HG03439 (cell line): ENCODE data around the gene B3GAT1.

Experiments
- ATAC-seq: cut with Tn5 transposase; IDR thresholded peaks from one replicate; pipeline ENCODE4 v1.9.1; 2021; ENCODE audit warnings: mild to moderate bottlenecking, moderate library complexity; ENCODE audit not compliant: unreplicated experiment

Gene B3GAT1

DNA sequence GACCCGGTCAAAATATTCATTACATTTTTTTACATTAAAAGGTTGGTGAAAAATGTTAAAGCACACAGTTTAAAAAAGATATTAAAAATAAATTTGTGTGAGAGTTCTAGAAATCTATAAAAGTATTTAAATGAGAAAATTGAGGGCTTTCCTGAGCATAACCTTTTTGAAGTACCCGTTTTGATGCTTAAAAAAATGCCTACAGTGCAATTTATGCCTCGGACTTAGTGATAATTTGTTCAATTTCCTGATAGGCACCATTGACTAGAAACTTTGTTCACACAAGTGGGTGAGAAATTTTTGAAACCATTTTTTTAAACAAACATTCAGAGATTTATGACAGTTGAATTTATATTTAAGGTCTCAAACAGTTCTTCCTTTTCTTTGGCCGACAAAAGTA lies 29.7 kb upstream of the B3GAT1 start:
- ATAC-seq = no peak

DNA sequence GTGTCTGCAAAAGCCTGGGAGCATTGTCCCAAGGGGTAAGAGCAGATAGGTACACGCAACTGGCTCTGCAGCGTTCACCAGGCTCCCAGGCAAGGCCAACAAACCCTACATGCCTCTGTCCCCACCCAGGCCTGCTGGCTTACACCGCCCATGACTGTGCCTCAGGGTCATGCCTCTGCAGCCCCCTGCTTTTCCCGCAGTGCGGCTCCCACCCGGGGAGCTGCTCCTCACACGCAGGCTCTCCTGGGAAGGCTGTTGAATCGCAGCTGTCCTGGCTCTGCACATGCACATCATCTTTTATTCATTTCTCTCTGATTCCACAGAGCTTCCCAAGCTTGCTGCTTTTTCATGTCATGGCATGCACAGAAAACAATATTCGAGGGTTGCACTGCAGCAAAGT lies 29.2 kb upstream of the B3GAT1 start:
- ATAC-seq = no peak

DNA sequence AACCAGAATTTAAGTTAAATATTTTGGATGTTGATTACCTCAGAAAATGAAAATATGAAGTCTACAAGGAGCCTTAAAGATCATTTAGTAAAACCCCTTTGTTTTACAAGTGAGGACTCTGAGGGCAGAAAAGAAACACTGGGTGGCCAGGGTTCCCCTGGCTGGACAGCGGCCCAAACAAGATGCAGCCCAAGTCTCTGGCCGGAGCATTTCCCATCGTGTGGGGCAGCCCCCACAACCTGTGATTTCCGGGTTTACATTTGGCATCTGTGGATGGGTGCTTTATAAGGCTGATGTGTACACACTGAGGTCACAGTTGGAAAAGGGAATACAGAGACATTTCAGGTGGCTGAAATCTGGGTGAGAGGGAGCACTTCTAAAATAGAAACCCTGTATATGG lies 28.8 kb upstream of the B3GAT1 start:
- no peak for ATAC-seq

DNA sequence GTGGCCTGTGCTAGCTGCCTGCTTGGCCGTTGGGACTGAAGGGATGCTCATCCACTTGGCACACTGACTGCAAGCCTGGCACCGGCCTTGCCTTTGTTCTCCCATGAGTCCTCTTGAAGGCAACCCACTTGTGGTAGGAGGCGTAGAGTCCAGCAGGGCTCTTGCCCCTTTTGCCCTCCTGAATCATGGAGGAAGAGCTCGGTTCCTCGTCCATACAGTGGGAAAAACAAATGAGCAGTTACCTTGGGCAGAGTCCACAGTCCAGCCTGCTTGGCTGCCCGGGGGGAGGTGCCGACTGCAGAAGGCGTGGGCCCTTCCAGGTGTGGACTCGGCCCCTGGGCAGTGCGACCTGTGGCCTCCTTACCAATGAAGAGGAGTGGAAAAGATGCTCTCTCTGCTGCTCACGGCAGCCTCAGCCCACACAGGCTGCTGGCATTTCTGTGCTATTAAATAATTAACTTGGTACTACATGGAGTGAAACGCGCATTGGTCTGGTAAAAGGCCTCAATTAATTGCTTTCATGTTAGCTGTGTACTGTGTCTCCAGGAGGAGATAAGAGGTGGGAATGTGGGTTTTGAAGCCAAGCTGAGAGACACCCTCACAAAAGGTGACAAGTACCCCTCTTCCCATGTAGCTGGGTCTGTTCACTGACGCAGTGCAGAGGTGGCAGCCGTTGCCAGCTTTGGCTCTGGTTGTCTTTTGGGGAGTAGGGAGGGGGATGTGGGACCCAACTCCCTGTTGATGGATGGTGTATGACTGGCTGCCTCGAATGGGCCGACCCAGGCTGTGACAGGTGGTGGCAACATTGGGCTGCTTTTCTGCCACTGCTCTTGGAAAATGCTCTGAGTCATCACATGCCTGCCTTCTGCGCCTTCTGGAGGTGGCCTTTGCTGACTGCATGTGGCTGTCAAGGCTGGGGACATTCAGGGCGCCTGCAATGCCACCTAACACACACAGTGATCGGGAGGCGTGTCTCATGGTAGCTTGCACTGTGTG lies 26.8 kb upstream of the B3GAT1 start:
- no peak for ATAC-seq

DNA sequence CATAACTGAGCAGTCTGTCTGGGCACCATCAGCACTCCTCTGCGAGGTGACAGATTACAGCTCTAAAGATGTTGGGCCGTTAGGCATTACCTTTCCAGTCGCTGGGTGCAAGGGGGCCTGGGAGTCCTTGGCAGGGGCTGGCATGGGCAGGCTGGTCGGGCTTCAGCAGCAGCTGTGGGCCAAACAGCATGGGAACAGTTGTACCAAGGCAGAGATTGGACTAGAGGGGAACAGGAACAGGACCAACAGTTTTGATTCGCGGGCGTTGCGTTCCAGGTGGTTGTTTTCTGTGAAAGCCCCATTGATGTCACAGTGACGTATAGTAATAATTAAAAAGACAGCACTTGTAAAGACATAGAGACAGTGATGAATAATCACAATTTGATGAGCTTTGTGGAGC lies 25.8 kb upstream of the B3GAT1 start:
- ATAC-seq = no peak

DNA sequence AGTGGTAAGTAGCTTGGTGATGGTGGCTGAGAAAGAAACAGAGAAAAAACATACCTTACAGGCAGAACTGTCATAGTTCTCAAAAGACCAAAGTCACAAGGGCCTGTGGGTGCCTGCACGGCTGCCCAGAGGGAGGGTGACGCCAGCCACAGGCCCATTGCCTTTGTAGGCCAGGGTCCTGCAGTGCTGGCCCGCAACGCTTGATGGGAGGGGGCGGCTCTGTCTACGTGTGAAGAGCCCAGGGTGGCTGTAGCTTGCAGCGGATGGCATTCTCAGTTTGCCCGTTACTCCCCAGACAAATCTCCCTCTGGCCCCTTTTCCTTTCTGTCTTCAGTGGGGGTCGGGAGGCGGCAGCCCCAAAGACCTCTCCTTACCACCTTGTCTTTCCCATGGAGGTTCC lies 24.7 kb upstream of the B3GAT1 start:
- no peak for ATAC-seq

DNA sequence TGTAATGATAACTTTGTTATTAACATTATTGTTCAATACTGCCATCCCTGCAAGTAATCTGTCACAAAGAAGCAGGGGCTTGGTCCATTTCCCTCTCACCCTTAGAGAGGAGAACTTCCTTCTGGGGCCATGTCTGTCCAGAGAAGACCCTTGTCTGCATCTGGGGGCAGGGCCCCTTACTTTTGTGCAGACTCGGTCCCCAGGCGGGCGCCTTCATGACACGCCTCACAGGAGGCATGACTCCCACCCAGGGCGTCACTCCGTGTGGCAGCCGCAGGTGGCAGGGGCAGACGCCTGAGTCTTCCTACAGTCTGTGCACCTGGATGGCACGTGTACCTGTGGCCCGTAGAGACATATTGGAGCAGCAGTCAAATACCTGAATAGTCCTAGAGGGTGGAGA lies 21.8 kb upstream of the B3GAT1 start:
- no peak for ATAC-seq

DNA sequence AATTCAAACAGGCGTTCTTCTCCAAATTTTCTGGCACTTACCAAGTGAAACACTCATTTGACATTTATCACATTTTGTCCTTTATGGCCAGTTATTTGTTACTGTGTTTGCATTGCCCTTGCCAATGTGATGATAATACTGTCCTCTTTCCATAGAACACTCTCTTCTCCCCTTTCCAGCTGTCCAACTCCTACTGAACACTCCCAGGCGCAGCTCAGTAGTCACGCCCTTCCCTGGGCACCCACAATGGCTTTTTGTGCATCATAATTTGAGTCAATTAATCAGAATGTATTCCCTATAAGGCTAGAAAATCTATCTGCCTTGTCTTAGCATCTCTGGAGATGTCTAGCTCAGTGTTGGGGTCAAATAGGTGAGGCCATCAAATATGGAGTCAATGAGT lies 21.2 kb upstream of the B3GAT1 start:
- no peak for ATAC-seq

DNA sequence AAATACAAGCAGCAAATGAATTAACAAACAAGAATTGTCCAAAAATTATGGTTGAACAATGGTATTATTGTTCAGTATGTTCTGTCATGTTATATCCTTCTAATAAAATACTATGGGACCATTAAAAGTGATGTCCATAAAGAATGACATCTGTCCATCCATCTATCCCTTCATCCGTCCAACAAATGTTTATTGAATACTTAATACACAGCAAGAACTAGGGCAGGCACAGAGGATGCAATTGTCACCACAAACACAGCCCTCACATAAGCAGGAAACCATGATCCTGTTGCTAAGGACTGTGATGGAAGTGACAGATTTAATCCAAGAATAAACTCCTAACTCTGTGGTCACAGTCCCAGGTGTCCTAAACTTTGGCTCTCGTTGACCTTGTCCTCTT lies 20.7 kb upstream of the B3GAT1 start:
- no peak for ATAC-seq

DNA sequence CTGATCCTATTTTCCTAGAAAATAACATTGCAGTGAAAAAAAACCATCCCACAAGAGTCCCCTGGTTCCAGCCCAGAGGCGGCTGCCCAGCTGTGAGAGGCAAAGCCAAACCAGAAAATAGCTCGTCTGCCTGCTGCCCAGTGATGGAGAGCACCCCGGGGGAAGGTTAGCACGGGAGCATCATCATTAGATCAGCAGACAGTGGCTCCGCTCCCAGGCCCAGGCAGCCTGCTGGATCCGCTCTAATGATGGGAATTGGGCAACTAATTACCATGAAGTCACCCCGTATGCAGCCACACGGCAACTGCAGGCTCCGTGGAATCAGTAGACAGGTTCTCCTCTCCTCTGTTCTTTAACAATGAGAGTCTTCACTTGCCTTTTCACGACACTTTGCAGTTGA lies 17.1 kb upstream of the B3GAT1 start:
- no peak for ATAC-seq

DNA sequence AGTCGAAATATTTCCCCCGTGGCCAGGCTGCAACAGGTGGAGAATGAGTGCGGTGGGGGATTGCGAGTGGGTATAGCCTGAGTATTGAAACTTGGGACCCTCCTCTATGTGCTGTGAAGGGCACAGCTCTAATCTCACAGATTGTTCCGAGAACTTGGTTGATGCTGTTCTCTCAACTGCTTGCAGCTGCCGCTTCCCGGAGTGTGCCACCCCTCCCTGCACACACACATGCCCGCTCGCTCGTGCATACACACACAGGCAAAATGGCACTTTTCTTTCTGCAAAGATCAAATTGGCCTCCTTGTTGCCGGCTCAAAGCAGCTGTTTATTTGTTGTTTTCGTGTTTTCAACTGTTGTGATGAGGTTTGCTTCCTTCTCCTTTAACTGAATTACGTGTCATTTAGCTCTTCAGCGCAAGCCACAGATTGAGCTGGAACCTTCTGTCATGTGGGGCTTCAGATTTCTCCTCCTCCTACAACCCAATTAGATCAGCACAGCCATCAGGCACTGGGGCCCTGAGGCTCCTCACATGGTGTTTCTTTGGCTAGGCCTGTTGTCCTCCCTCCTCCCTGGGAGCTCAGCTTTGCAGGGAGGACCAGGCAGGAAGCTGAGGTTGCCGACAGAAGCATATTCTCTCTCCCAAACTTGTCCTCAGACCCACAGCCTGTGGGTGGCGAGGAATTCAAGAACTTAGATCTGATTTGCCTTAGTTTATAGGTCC lies 13.9 kb upstream of the B3GAT1 start:
- no peak for ATAC-seq

DNA sequence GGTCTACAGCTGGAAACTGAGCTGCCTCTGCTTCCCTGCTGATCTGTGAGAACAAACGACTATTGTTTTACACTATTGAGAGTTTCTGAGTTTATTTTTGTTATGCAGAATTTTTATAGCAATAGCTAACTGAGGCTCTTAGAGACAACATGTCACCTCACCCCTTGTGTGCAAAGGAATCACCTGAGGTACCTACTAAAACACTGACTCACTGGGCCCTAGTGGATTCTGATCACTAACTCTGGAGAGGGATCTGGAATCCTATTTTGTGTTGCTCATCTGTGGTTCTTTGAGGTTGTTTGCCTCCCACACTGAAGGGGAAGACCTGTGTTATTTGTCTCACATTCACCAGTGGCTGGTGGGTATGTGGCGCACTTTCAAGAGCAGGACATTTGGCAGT lies 13.4 kb upstream of the B3GAT1 start:
- no peak for ATAC-seq

DNA sequence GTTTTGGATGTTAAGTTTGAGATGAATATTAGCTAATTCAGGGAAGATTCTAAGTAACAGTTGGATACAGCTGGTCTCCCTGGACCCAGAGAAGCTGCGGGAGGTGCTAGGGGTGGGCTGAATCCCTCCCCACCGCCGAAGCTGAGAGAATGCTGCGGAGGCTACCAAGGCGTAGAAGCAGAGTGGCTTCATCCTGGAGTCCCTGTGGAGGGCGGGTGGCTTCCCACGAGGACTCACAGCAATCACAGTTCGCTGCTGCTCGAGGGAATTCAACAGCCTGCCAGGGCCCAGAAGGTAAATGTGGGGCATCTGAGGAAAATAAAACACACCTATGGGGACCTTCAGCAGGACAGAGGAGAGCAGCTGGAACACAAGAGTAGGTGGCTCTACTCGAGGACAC lies 11.1 kb upstream of the B3GAT1 start:
- ATAC-seq = no peak

DNA sequence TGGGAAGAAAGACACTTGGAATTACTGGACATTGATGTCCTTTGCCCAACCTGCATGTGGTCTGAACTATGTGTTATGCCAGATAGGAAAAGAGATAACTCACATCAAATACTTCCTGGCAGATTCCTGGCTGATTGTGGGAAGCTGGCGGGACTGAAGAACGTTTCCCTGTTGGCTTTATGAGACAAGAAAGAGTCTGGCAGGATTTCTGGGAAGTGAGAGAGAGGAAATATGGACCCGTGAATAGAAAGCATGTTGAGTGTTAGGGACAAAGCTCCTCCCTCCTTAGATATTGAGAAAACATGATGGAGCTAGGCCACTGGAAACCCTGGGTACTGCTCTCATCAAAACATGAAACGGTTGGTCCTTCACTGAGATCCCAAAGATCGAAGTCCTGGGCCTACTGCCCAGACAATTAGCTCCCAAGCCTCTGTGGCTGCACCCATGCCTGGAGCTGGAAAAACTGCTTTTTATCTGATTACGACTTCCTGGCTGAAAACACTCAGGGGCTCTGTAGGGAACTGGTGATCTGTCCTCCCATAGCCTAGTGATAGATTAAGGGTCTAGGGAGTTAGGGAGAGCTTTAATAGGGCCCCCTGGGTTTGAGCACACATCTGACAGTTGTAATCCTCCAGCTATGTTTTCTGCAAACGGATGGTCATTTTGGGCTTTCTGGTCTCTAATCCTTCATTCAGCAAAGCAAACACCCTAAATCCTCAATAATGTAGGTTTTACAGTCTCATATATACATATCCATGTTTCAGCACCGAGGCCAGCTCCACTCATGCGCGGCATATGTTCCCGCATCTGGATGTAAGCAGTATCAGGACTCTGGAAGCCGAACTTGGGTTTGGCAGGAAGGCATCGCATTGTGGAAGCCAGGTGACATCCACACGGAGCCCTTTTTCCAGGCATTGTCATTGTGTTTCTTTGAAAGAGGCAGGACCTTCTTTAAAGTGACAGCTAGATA lies 6.1 kb upstream of the B3GAT1 start:
- ATAC-seq = no peak

DNA sequence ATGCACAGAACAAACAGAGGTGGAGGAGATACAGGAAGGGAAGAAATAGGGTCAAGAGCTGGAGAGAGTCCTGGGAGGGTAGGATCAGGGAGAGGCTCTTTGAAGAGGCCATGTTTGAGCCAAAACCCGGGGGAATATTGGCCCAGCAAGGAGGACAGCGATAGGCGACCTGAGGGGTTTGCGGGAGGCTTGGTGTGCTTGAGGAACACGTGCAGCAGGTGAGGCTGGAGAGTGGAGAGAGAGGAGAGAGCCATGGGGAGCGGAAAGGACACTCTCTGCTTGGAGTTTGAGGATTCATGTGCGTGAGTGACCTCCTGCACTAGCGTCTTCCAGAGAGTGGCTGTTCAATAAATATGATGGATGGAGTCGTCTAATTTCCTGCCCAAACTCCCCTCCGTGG lies 4.7 kb upstream of the B3GAT1 start:
- no peak for ATAC-seq

DNA sequence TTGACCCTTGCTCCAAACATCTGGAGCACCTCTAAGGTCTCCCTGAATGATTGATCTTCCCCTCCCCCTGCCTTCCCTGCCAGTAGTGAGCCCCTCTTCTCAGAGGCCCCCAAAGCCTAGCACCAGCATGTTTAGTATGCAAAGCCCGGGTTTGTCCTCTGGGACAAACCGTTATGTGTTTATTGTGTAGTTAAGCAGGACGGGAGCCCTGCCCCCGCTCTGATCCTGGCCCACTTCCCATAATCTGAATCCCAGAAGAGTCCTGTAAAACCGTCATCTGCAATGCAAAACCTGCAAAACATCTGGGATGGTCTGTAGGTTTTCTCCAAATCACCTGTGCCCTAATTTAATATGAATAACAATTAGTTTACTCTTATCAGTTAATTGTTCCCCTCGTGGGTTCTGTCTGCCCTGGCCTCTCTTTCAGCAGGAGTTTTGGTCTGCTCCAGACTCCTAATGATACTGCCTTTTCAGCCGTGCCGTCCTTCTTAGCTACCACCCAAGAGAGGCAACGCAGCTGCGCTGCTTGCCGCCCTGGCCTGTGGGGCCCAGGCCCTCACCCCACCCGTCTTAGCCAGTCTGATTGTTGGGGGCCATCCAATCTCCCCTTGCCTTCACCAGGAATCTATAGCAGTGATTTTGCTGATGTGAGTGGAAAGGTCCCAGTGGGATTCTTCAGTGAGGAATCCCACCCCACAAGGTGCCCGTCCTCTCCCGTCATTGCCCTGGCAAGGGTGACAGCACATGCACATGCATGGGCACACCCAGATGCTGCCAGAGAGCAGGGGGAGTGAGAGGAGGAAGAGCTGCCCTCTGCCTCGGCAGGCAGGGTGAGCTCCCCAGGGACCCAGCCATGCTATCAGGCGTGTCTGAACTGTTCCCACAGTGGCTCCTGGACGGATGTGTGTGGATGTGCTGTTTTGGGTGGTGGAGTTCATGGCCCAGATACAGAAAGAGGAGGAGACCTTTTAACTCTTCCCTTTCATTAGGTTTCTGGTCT lies 3.0 kb upstream of the B3GAT1 start:
- ATAC-seq = no peak

DNA sequence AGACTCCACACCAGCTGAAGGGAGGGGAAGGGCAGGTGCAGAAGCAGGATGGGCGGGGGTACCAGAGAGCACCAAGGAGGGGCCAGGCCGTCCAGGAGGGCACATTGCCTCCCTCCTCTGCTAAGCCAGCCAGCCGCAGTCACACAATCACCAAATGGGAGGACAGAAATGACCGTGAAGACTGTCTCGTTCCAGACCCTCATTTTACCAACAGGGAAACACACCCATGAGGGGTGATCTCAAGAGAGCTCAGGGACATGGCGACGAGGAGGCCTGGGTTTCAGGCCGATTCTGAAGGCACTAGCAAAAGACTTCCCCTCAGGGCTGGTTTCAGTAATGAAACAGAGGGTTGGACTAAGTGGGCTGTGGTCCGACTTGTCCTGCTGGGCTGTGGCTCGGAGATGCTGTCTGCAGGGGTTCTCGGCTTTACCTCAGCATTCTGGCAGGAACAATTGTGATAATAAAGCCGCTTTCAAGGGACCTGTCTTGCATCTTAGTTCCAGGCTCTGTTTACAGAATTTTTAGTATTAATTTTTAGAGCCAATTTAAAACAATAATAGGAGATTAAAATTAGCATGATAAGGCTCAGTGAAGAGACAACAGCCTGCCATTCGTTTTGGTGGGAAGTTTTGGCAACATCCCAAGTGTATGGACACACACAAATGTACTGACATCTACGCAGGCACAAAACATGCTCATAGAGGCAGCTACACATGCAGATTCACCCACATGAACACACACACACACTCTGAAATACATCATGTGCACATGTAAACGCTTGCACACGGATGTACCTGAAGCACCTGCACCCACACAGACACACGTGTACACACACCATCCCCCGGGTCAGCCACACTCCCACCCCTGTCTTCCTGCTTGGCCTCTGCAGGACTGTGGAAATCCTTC lies 2.0 kb upstream of the B3GAT1 start:
- no peak for ATAC-seq

DNA sequence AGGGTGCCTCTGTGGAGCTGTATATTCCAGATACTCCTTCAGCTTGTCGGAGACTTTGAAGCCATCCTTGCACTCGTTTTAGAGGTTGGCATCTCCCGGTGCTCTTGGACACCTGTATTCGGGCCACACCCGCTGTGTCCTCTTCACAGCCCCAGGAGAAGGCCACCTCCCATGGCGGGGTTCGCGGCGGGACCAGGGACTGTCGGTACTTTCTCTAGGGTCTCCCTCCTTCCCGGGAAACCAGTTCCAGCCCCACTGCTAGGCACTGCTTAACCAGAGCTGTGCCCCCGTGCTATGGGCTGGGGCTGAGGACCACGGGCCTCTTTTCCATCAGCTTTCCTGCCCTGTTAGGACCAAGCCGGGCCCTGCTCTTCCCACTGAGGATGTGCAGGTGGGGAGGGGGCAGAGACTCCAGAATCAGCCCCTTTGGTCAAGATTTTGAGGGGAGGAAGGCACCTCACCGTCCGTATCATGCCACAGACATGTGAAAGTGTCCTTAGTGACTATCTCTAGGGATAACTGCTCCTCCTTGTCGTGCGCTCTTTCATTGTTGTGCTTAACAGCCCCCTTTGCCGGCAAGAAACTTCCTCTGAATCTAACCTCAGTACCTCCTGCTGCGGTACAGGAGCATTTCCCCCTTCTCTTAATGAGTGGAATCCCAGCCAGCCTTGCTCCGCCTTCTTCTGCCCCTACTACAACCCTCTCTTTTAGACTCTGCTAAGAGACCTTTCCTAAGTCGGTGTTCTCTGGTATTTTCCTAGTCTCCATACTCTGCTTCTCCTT lies 1.2 kb upstream of the B3GAT1 start:
- no peak for ATAC-seq
